Esophagus (tissue), 2 donors: ENCODE measurements around the gene CLGN. TPM values are rescaled to one million over a fixed set of nuclear protein-coding genes. Genes with fewer than 3 reads are reported as not detected.

ENCODE experiments used
- H3K27ac ChIP-seq, 2 donors: one replicate each; pipeline ENCODE4 v1.5.1; 2013; ENCODE audit warnings: low read depth in 2 of 2, mild to moderate bottlenecking in 2 of 2, inconsistent platforms in 1 of 2, low read length in 1 of 2, moderate library complexity in 1 of 2
- H3K27me3 ChIP-seq, 2 donors: one replicate each; pipeline ENCODE4 v1.6.1; 2013; ENCODE audit warnings: low read length in 2 of 2, control low read depth in 1 of 2, mild to moderate bottlenecking in 1 of 2; ENCODE audit not compliant: insufficient read depth in 2 of 2, control insufficient read depth in 1 of 2
- H3K36me3 ChIP-seq, 2 donors: one replicate each; pipeline ENCODE4 v1.6.1; 2013; ENCODE audit warnings: low read length in 1 of 2; ENCODE audit not compliant: control insufficient read depth in 2 of 2, insufficient read depth in 2 of 2
- H3K4me1 ChIP-seq, 2 donors: one replicate each; pipeline ENCODE4 v1.6.1; 2013; ENCODE audit warnings: low read length in 1 of 2; ENCODE audit not compliant: control insufficient read depth in 2 of 2, insufficient read depth in 2 of 2
- H3K4me3 ChIP-seq, 2 donors: one replicate each; pipeline ENCODE4 v1.5.1; 2013; ENCODE audit warnings: low read length in 2 of 2, mild to moderate bottlenecking in 2 of 2, low read depth in 1 of 2, moderate library complexity in 1 of 2
- H3K9me3 ChIP-seq, 2 donors: one replicate each; pipeline ENCODE4 v1.6.1; 2013; ENCODE audit warnings: mild to moderate bottlenecking in 2 of 2, low read depth in 1 of 2, low read length in 1 of 2, moderate library complexity in 1 of 2; ENCODE audit not compliant: control insufficient read depth in 2 of 2, insufficient read depth in 1 of 2
- WGBS, 2 donors: extraction: QIAGEN DNeasy Blood & Tissue Kit; methylation state at CpG; one replicate each; pipeline ENCODE4 v1.1.7; 2013; 5-methylcytosine and 5-hydroxymethylcytosine counted together
- polyA plus RNA-seq, 2 donors: library from polyadenylated mRNA; stranded (reverse); fragments of 200-250 nt; gene quantifications; one replicate each; pipeline ENCODE4 v1.2.3, GENCODE V29; 2013
- donor health status: healthy with polysubstance abuse.
- donor health status: Bipolar disorder and iron deficiency.

CLGN gene
- polyA plus RNA-seq, 2 donors = 1.1 to 1.9 TPM

DNA sequence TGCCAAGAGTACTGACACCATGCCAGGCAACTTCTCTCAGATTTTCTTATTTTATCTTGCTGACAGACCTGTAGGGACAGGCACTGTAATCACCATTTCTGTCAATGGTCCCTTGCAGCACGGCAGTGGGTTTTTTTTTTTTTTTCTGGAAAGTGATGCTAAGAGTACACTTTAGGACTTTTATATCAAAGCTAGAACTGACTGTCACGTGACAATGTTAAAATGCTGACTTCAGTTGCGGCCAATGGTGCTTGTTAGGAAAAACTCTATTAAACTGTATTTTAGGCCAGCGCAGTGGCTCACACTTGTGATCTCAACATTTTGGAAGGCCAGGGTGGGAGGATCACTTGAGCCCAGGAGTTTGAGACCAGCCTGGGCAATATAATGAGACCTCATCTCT lies 66.3 kb downstream of the CLGN start:
- WGBS, 2 donors = 82 to 95% methylated on average over 4 of the region's 4 CpGs
- H3K36me3 ChIP-seq = no peaks in the 10 kb centered on the region
- no peaks in the 10 kb centered on the region for H3K9me3 ChIP-seq
- H3K4me3 ChIP-seq = no peak overlapping the region
- H3K4me1 ChIP-seq = no peaks in the 10 kb centered on the region
- no peak overlapping the region for H3K27ac ChIP-seq
- H3K27me3 ChIP-seq = peaks cover 0 to 2% of the 10 kb centered on the region in 2 donors

DNA sequence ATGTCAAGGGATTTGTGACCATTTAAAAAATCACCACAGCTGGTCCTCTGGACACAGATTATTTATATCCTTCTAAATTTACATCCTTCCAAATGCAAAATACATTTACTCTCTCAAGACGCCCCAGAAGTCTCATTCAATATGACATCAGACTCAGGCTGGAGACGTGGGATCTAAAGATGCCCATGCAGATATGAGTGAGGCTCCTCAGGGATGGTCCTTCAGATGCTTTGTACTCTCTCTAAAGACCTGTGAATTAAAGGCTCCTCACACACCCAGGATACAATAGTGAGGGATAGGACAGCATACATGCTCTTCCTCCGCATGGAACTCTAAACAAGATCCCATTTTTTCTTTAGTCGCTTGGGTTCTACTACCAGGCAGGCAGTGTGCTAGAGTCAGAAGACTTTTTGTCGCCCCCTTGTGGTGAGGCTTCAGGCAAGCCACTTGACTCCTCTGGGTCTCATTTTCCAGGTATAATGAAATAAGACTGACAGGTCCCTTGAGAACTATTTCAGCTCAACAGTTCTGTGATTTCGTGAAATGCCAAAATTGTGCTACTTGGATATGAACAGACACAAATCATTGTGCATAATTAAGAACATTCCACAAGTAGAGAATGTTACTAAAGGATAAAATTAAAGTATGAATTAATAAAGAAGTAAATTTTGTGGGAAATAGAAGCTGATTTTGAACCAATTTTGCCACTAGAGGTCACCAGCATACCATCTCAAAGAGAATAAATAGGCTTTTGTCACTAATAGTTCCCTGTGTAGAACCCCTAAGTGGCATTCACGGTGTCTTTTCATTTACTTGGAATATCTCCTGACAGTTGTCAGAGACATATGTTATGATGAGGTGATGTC lies 67.7 kb downstream of the CLGN start:
- Histone ChIP-seq H3K36me3 (no peaks in the 10 kb centered on the region), H3K27me3 (peaks cover 0 to 2% of the 10 kb centered on the region in 2 donors), H3K4me1 (no peaks in the 10 kb centered on the region), H3K9me3 (no peaks in the 10 kb centered on the region), H3K4me3 (no peak overlapping the region), H3K27ac (no peak overlapping the region)
- WGBS, 2 donors = 28 to 29% methylated on average over 7 of the region's 7 CpGs

DNA sequence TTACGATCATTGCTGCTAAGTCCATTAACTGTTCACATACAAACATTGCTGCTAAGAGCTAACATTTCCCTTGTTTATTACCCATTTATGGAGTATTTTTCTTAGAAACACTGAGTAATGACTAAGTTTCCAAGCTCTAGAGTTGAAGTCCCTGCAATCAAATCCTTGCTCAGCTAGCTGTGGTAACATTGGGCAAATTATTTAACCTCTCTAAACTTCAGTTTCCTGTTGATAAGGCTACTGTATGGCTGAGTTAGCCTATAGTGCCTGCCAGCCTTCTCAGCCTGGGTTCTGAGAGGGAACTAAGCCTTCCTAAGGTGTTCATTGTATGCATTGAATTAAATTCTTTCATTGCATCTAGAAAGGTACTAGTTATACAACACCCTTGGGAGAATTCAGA lies 69.2 kb downstream of the CLGN start:
- Histone ChIP-seq H3K9me3 (no peaks in the 10 kb centered on the region), H3K4me1 (no peaks in the 10 kb centered on the region), H3K36me3 (no peaks in the 10 kb centered on the region), H3K27ac (no peak overlapping the region), H3K27me3 (peaks cover 0 to 2% of the 10 kb centered on the region in 2 donors), H3K4me3 (no peak overlapping the region)
- WGBS, 2 donors = 0% methylated on average over 1 of the region's 1 CpG

DNA sequence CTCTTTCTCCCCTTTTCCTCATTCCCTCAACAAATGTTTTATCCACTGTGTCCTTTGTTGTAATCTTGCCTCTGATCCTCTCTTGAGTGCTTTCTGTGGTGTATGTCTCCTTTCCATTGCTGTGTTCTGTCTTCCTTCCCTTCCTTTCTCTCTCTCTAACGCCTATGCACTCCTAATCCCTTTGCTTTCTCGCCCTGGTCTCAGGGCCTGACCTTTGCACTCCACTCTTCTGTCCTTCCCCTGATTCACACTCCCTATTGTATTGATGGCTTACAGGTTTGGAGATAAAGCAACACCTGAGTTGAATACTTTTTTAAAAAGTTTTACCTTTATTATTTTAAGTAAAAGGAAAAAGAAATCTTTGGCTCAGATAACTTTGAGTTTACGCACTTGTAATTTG lies 69.6 kb downstream of the CLGN start:
- 59 to 76% methylated on average over 3 of the region's 3 CpGs for WGBS, 2 donors
- Histone ChIP-seq H3K9me3 (no peaks in the 10 kb centered on the region), H3K4me1 (no peaks in the 10 kb centered on the region)

DNA sequence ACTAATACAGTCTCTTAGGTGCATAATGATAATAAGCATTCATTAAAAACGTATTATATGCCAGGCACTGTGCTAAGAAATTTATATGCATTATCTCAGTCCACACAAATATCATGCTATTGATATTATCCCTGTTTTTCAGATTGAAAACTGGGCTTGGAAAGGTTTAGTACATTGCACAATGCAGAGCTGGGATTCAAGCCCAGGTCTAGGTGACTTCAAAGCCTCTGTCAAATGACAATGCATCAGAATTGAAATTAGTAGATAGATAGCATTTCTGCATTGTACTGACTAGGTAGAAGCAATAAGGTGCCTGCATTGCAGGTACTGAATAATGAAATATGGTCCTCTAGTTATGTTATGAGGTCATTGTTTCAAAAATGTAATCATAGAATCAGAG lies 72.2 kb downstream of the CLGN start:
- H3K9me3 ChIP-seq = no peaks in the 10 kb centered on the region
- no peaks in the 10 kb centered on the region for H3K4me1 ChIP-seq
- H3K27ac ChIP-seq = no peak overlapping the region
- H3K27me3 ChIP-seq = peaks cover 0 to 2% of the 10 kb centered on the region in 2 donors
- no peaks in the 10 kb centered on the region for H3K36me3 ChIP-seq
- 61 to 72% methylated on average over 1 of the region's 1 CpG for WGBS, 2 donors
- H3K4me3 ChIP-seq = no peak overlapping the region

More for the DNA sequence above, 69.6 kb downstream of the CLGN start:
- Histone ChIP-seq H3K4me3 (no peak overlapping the region), H3K27me3 (peaks cover 0 to 2% of the 10 kb centered on the region in 2 donors), H3K36me3 (no peaks in the 10 kb centered on the region), H3K27ac (no peak overlapping the region)

DNA sequence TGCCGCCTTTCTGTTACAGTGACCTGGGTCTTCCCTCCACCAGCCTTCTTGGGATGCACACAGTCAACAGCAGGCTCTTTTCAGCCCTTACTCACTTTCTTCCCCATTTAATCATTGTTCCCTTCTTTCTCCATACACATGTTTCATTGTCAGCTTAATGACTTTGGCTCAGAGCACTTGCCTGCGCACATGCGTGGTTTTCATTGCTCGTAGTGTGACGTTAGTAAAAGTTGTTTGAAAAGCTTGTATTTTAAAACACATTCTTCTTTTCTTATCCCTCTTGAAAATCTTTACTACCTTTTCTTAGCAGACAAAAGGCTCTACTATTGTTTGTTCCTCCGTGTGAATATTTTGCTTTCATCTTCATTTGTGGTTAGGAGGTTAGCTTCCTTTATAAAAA lies 73.7 kb downstream of the CLGN start:
- no peaks in the 10 kb centered on the region for H3K36me3 ChIP-seq
- no peak overlapping the region for H3K4me3 ChIP-seq
- H3K27me3 ChIP-seq = peaks cover 0 to 2% of the 10 kb centered on the region in 2 donors
- no peaks in the 10 kb centered on the region for H3K4me1 ChIP-seq
- no peak overlapping the region for H3K27ac ChIP-seq
- 61% methylated on average over 6 of the region's 6 CpGs for WGBS, 2 donors
- no peaks in the 10 kb centered on the region for H3K9me3 ChIP-seq

DNA sequence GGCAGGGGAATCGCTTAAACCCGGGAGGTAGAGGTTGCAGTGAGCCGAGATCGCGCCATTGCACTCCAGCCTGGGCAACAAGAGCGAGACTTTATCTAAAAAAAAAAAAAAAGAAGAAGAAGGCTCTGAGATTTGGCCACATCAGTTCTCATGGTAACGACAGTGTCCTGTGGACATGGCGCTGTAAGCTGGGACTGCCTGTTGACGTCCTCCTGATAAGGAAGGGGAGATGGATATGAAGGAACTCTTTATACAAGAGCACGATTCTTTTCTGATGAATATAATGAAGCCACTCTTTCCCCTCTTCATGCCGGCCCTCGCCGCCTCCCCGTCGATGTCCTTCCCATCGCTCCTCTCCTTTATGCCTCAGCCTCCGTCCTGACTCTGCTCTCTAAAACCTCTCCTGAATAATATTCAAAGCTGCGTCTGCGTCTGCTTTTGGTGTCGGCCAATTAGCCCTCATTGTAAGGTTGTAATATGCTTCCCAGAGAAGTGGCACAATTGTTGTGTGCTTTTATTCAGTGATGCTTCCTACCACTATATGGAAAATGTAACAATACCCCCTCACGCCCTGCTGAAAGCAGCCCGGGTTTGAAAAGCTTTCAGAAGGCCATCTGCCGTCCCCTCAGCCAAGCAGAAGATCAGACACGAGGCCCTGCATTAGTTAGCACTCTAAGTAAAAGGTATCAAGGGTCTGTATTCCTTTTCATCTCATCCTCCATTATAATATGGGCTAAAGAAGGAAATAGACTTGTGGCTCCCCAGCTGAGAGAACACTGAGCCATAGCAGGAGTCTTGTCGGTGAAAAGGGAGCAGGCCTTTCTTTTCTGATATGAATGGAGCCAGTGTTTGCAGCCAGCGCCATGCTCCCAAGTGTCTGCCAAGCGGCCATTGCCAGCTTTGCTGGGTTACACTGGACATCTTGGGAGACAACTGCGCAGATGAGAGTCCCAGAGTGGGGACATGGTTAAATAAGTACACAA lies 76.1 kb downstream of the CLGN start:
- H3K27ac ChIP-seq = no peak overlapping the region
- H3K36me3 ChIP-seq = no peaks in the 10 kb centered on the region
- no peak overlapping the region for H3K4me3 ChIP-seq
- H3K27me3 ChIP-seq = no peaks in the 10 kb centered on the region
- no peaks in the 10 kb centered on the region for H3K4me1 ChIP-seq
- WGBS, 2 donors = 93 to 94% methylated on average over 28 of the region's 28 CpGs
- no peaks in the 10 kb centered on the region for H3K9me3 ChIP-seq

DNA sequence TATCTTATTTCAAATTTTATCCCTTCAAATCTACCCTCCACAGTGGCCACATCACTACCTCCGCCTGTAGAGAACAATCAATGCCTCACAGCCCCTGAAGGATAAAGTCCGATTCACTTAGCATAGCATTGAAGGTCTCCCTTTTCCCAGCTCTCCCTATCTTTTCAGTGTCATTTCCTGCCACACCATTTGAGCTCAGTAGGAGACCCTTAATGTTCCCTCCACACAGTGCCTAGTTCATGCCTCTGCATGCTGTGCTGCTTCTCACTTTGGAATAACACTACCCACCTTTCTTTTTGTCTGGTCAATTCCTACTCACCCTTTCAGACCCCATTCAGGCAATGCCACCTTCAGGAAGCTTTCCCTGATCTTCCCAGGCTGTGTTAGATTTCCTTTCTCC lies 77.6 kb downstream of the CLGN start:
- H3K9me3 ChIP-seq = no peaks in the 10 kb centered on the region
- H3K27me3 ChIP-seq = peaks cover 0 to 2% of the 10 kb centered on the region in 2 donors
- no peak overlapping the region for H3K27ac ChIP-seq
- WGBS, 2 donors = 90 to 91% methylated on average over 2 of the region's 2 CpGs
- H3K4me3 ChIP-seq = no peak overlapping the region
- no peaks in the 10 kb centered on the region for H3K4me1 ChIP-seq
- H3K36me3 ChIP-seq = no peaks in the 10 kb centered on the region

DNA sequence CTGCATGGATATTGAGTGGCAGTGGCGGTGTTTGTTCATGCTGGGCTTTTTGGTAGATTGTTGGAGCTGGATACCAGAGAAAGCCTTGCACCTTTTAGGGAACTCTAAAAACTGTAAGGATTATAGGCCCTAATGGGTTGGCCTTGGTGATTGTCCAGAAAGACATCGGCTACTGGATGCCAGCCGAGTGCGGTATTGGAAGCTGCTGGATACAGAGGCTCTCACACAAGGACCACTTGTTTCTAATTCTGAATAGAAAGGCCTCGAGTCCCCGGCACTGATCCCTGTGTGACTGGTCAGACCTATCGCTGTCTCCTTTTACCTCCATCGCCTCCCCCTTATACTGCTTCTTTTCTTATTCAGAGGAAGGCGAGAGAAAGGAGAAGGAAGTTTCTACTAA lies 81.3 kb downstream of the CLGN start:
- Histone ChIP-seq H3K27ac (no peak overlapping the region), H3K4me1 (peaks cover 0 to 2% of the 10 kb centered on the region in 2 donors), H3K27me3 (peaks cover 0 to 2% of the 10 kb centered on the region in 2 donors), H3K36me3 (no peaks in the 10 kb centered on the region), H3K9me3 (no peaks in the 10 kb centered on the region), H3K4me3 (no peak overlapping the region)
- WGBS, 2 donors = 70 to 84% methylated on average over 9 of the region's 9 CpGs
